ENCODE data around the gene DAPK2. TPM values are rescaled to one million over a fixed set of nuclear protein-coding genes. Genes with fewer than 3 reads are reported as not detected.

DAPK2 gene
- total RNA-seq, 4 donors from 2014 or later: 15.5 to 112 (median 57.5) TPM

DNA sequence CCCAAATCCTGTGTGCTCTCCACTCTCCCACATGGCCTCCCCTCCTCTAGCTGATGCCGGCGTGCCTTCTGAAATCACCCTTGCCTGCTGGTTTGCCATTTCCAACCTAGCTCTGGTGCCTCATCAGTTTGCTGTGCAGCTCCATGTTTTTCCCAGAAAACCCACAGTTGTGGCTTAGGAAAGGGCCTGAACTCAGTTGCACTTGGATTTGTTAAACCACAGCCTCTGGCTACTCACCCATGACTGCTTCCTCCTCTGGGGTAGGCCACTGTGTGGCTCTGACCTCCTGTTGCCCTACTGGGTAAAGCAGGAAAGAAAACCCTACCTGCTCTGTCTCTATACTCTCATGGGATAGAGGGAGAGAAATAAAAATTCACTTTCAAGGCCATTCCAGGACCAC is 97.3 kb downstream of the DAPK2 start:
- TF ChIP-seq CTCF (IDR thresholded peaks at IDR 0.05; ENCODE audit: low read depth): no peak

- no peak for TF ChIP-seq CTCF (IDR thresholded peaks at IDR 0.05; ENCODE audit: low read depth)
Observed at GRCh38 chr15:63948436-63948835, 97.8 kb downstream of the DAPK2 start.

DNA sequence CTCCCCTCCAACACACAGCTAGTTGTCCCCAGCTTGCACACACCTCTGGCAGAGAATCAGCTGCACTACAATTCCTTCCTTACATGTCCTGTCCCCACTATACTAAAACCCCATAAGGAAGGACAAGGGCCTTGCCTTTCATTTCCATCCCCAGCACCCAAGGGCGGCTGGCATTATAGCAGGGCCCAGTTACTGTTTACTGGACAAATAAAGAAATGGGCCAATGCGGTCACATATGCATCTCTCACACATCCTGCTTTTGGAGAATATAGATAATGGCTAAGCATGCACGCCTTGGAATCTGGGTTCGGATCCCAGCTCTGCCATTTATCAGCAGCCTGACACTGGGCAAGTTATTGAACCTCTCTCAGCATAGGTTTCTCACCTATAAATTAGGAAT is 99.1 kb downstream of the DAPK2 start:
- TF ChIP-seq CTCF (IDR thresholded peaks at IDR 0.05; ENCODE audit: low read depth): no peak

- TF ChIP-seq CTCF (IDR thresholded peaks at IDR 0.05; ENCODE audit: low read depth): no peak
Observed at GRCh38 chr15:63946524-63947065, 99.7 kb downstream of the DAPK2 start.

GRCh38 chr15:63945838-63946298 is 100.4 kb downstream of the DAPK2 start:
- TF ChIP-seq CTCF (IDR thresholded peaks at IDR 0.05; ENCODE audit: low read depth): no peak

DNA sequence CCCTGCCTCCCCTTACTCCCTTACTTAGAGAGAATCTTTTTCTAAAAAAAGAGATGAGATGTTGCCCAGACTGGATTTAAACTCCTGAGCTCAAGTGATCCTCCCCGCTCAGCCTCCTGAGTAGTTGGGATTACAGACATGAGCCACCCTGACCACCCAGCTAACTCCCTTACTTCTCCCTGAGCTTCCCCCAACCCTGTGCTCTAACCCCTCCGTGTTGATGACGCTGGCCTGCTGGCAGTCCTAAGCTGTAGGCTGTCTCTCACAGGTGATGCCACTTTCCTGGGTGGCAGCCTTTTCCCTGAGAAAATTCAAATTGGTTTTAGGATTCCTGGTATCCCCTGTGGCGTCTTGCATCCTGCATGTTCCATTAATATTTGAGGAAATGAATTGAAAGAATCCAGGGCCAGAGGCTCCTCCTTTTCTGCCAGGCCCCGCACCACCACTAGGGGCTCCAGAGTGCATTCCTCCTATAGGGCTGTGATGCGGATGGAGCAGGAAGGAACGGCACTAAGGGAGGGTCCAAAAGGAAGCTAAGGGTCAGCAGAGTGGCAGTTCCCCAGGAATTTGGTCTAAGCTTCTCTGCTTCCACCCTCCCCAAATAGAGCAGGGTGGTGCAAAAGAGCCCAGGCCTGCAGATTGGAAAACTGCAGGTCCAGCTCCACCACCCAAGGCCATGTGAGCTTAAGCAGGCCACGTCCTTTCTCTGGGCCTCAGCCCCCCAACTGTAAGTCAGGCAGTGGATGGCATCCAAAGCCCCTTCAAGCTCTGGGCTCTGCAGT is 101.1 kb downstream of the DAPK2 start:
- no peak for TF ChIP-seq CTCF (IDR thresholded peaks at IDR 0.05; ENCODE audit: low read depth)

DNA sequence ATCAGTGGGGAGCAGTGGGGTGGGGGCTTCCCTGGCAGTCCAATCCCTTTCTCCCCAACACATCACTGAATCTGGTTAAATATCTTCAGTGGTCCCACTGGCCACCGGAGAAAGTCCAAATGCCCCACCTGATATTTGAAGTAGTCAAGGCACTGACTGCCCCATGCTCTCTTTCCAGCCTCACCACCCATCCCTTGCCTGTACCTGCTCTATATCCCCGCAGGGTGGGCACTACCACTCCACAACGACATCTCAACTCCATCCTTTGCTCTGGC is 101.7 kb downstream of the DAPK2 start:
- TF ChIP-seq CTCF (IDR thresholded peaks at IDR 0.05; ENCODE audit: low read depth): no peak
